Breast epithelium (tissue), 3 donors: ENCODE measurements around the gene SAYSD1.

Source experiments
- CTCF ChIP-seq, 3 donors: fragments of 450-650 bp; IDR thresholded peaks; one replicate each; pipeline ENCODE4 v1.5.1; 2016 to 2017; ENCODE audit warnings: antibody characterized with exemption in 3 of 3, mild to moderate bottlenecking in 3 of 3, moderate library complexity in 3 of 3
- POLR2AphosphoS5 ChIP-seq, 3 donors: sonication (generic); formaldehyde crosslinking; IDR thresholded peaks; one replicate each; pipeline ENCODE4 v1.6.1; 2017; ENCODE audit warnings: antibody characterized with exemption in 3 of 3

DNA sequence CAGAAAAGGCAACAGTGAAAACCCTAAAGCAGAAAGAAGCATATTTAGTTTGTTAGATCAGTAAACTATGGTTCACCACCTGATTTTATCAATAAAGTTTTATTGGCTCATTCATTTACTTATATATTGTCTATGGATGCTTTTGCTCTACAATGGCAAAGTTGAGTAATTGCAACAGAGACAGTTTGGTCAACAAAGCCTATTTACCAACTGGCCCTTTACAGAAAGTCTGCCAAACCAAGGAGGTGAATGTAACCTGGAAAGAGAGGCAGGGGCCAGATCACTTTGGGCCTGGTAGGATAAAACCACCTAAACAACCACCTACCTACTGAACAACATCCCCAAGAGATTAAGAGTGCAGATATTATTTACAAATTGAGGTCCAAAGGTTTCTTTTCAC lies 19.4 kb downstream of the SAYSD1 start:
- no peak for TF ChIP-seq POLR2AphosphoS5 (IDR thresholded peaks at IDR 0.05)
- TF ChIP-seq CTCF (IDR thresholded peaks at IDR 0.05): no peak
